Effector CD8-positive, alpha-beta T cell (primary cell): ENCODE data around the gene CTNND2.
"Not testable (repeated sequence)": the region's sequence is repeated elsewhere in the genome, so short reads cannot be mapped to it uniquely, and the experiment has no call there.

Source experiments
- DNase-seq: peaks from one replicate; lab custom pipeline; 2025; lab: John Stamatoyannopoulos, UW

Gene CTNND2

DNA sequence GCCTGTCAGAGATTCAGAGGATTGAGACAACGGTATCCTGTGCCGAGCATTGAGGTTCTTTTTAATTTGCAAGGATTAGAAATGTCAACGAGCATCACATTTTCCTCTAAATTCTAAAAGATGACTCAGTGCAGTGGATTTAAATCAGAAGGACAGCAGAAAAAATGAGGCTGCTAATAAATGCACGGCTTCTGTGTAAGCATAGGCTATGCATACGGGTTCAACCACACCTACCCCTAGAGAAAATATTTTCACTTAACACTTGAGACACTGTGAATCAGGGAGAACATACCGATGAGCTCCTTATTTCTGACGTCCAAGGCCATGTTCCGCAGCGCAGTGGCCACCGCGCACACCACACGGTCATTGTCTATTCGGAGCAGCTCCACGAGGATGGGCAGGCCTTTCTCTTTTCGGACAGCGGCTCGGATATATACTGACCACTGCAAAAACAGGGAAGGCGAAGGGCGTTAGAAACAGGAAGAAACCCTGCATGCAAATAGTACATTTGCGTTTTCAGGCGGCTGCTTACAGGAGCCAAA is 821.8 kb downstream of the CTNND2 start:
- no peak for DNase-seq

DNA sequence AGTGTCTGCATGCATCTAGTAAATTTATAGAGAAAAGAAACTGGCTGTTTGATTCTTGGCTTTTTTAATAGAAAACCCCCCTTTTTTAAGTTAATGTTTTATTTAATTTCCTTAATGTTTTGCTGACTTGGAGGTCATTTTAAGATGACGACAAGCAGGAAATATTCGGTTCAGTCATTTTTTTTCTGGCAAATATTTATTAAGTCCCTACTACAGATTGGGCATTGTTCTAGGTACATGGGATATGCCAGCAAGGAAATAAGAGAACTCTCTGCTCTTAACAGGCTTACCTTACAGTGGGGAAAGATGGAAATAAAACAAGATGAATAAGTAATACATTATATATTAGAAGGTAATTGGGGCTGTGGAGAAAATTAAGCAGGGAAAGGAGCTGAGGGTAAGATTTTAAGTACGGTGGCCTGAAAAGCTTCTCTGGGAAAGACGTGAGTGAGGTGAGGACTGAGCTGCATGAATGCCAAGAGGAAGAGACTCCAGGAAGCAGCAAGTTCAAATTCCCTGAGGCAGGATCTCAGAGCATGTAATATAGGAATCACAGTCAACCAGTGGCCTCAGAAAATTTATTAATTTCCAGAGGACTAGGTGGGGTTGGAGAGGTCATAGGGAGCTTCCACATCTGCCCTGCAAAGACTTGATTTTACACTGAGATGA is 827.2 kb downstream of the CTNND2 start:
- DNase-seq = no peak

DNA sequence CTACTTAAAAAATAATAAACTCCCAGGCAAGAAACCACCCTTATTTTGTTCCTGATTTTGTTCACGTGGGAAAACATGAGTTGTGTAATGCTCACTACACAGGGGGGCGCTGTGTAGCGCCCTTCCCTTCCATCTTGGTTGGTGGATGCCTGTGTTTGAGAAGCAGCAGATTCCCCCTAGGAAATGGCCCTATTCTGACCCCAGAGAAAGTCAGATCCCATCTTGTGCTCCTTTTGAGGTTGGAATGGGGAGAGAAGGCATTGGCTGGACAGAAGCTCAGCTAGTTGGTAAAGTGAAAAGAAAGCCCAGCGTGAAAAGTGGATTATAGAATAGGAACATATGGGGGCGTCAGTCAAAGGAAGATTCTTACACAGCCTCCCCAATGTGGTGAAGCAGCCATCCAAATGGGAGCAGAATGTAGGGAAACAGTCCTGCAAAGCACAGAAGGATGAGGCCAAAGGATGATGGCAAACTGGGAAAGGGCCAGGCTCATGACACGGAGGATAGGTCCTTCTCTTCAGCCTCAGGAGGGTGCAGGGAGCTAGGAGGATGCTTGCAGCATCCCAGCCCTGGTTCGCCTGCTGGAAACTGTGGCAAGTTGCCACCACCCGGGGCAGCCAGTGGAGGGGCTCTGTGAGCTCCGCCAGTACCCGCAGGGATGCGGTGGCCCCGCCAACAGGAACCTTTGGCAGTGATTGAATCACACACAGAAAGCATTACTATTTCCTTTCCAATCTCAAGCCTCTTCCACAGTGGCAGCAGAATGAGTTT is 829.0 kb downstream of the CTNND2 start:
- DNase-seq = no peak

DNA sequence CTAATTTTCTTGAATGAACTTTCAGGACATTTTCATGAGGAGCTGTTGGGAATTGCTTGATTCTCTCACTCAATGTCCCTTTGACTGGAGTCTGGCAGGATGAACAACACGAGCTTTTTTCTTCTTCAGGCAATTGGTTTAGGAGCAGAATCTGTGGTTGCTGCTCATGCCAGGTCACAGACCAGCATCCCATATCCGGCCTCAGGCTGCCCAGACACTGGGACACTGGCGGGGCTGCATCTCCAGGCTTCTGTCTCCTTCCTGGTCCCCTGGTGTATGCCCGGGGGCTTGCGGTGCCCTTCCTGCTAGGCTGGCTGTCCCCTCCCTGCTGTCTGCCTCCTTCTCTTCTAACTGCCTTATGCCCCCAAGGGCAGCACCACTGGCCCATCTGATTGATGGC is 831.7 kb downstream of the CTNND2 start:
- DNase-seq = no peak

DNA sequence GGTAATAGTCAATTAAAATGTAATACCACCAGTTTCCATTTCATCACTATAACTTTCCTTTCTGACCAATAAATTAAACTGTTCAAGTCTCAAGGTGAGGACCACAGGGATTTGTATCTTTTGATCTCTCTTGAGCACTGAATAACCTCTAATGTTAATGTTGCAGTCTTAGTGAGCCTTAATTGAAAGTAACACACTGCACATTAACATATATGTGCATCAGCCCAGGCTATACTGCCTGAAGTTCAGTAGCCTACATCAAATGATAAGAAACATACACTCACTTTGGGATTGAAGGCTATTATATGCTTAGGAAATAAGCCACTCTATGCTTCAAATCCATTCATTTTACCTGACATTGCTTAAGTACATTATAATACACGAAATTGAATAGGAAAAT is 832.2 kb downstream of the CTNND2 start:
- no peak for DNase-seq

DNA sequence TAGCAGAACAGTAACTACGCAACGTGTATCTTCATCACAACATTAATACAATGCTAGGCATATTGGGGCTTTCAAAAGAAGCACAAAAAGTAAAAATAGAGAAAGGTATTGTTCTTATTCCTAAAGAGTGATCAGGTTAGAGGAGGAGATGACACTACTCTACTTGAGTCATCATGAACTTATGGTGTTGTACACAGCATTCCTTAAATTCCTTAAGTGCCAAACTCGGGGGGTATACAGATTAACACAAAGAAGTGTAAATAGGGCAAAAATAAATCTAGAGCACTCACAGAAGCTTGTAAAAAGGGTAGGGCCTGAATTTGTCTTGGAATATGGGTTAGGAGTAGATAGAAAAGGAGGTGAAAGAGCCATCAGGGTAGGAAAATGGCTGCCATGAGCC is 835.2 kb downstream of the CTNND2 start:
- DNase-seq = no peak

DNA sequence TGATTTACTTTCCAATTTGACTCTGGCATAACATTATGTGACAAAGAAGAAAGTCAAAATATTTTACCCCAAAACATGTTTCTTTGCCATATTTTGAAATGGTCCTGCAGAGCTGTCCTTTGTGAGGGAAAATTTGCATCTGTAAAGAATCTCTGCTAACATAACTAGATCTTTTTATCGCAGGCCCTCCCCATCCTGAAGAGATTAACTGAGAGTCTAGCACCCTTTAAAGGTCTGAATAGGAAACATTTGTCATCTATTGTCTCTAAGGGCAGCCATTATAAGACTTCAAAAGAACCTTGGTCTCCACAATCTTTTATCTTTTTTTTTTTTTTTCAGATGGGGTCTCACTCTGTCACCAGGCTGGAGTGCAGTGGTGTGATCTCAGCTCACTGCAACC is 838.5 kb downstream of the CTNND2 start:
- DNase-seq = not testable (repeated sequence)

DNA sequence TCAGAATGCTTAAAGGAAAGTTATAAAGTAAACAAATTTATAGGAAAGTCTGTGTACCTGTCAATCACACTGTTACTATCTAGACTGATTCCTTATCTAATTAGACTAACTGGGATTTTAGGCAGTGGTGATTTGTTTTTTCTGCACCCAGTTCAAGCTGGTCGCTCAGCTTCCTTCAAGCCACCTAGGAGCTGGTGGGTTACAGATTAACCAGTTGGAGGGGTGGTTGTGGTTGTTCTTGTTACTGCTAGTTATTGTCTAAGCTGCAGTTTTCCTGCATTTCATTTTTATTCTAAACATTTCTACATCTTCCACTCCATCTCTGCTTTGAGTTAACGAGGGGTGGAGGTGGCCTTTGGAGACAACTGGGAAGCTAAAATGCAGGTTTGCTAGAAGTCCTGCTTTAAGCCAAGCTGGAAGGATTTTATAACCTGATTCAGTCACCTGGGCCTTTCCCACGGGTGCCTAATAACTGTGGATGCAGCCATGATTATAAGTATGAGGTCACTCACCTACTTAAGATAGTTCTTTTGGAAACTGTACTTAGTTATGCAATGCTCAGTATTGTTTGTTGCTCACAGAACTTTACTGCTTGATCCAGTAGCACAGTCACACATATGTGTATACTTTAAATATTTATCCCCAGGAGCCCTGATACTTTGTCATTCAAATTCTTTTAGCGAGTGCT is 839.3 kb downstream of the CTNND2 start:
- no peak for DNase-seq

DNA sequence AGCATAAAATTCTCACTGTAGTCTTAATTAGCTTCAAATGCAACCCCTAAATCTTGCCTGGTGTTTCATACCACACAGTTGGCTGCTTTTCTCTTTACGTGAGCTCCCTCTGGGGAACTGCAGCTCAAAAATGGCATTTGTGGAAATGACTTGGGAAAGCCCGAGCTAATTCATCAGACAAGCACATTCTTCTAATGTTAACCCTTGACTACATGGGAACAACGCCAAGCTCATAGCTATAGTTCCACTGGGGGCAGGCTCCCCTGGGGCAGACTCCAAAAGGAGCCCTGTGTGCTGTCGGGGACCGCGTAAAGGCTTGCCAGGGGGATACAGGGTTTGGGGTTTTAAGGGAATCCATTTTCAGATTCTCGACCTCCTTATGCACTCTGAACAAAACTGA is 841.8 kb downstream of the CTNND2 start:
- DNase-seq = no peak

DNA sequence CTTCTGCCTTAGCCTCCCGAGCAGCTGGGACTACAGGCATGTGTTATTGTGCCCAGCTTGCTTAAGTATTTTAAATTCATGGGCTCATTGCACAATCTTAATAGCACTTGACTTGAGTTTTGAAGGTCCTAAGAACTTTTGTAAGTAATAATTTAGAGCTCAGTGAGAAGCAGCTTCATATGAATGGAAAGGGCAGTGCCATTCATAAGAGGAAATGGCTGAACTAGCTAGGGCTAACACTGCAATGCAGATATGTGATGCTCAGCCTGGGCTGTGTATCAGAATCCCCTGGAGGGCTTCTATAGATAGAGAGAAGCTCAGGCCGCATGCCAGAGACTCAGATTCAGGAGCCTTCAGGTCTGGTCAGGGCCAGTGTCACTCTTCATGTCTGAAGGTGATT is 847.7 kb downstream of the CTNND2 start:
- DNase-seq = no peak

DNA sequence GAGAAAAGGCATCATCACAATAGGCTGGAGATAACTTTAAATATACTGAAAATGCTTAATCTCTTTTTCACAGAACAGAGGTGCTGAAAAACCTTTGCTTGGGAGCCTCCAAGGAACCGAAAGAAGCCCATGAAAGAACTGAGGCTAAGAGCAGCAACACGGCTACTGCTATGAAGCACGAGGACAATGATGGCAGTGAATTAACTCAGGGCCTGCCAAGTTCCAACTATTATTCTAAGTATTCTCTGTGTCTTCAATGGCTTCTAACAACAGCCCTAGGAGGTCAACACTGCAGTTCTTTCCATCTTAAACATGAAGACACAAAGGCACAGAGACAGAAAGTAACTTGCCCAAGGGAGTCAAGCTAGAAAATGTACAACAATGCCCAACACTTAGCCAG is 850.2 kb downstream of the CTNND2 start:
- DNase-seq = no peak

DNA sequence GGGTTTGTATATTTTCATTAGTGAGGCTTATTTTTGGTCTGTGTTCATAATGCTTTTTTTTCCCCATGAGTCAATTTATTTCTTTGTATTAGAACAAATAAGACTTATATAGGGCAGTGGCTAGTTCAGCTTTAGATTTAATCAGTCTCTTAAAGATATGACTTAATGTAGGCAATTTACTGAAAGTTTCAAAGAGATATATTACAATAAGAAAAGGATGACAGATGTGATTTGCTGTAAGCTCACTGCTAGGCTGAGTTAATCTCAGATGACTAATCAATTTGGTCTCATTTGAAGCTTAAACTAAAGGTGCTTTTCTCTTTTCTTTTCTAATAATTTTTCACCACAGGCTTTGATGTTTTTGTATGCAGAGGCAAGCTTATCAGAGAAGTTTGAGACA is 851.4 kb downstream of the CTNND2 start:
- no peak for DNase-seq

DNA sequence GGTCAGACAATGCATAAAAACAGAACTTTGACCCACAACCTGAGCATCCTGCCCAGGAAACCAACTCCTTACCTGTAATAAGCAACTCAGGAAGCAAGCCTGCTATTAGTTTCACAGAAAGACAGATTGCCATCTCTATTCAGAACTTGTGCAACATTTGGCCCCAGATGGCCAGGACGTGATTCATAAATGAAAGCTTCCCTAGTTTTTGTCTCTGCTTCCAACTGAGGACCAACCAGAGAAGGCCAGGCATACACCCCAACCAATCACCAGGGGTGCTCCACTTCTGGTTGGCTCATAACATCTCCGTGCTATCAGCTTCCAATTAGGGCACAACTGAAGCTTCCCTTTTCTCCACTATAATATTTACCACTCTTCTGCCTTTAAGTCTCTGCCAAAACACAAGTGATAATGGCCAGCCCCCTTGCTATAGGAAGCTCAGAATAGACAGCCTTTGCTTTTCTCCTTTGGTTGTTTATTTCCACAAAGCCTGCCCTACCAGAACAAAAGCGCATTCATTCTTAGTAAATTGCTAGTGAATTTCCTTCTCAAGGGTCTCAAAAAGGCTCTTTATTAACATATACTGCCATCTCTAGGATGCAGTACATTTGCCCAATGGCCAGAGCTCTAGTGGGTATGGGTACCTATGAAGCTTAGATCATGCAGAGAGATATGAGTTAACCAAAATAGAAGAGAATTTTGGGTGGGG is 853.5 kb downstream of the CTNND2 start:
- DNase-seq = no peak

DNA sequence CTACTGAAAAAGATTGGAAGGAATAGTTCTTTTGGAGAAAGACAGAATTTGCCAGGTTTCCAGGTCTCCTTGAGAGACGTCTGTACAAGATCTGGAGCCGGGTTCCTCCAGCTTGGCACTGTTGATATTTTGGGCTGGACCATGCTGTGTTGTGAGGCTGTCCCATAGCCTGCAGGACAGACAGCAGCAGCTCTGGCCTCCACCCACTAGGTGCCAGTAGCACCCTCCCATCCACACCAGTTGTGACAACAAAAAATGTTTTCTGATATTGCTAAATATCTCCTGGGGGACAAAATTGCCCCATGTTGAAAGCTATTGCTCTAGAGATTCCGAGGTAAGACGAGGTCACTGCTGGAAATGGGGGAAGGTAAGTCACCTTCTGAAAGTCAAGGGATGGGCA is 855.5 kb downstream of the CTNND2 start:
- no peak for DNase-seq

DNA sequence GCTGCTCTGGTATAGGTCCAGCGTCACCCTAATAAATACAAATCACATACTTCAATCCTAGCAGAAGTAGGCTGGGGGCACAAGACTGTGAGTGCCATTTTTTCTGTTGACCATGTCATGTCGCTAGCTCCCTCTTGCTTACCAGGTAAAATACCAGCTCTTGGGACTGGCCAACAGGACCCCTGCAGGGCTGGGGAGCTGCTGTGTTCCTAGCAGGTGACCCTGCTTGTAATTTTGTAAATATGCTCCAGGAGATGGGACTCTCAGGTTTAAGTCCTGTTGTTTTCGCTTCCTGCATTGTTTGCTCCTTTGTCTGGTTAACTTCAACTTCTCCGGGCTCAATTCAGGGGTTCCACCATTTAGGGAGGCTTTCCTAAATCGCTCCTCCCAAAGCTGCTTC is 856.6 kb downstream of the CTNND2 start:
- DNase-seq = no peak

DNA sequence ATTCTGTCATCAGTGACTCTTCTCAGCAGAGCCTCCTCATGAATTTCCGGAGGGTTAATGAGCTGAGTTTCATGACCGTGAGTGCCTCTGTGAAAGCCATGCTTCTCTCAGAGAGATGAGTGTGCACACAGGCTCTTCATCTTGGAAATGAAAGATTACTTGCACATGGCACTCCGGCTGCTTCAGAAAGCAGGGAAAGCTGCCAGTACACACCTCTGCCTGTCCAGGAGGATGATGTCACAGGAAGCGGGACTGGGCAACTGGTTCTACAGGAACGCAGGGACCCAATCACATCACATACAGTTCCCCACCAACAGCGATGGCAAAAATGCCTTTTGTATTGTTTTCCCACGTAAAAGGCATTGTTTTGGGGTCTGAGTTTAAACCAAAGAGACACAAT is 857.2 kb downstream of the CTNND2 start:
- DNase-seq = no peak

DNA sequence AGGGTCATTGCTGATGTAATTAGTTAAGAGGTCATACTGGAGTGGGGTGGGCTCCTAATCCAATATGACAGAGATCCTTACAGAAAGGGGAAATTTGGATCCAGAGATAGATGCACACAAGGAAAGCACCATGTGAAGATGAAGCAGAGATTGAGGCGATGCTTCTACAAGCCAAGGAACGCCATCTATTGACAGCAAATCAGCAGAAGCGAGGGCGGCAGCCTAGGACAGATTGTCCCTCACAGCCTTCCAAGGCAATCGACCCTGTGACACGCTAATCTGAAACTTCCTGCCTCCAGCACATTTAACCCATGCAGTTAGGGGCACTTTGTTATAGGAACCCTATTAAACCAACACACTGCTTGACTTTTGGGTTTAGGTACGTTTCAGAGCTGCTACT is 858.1 kb downstream of the CTNND2 start:
- no peak for DNase-seq

DNA sequence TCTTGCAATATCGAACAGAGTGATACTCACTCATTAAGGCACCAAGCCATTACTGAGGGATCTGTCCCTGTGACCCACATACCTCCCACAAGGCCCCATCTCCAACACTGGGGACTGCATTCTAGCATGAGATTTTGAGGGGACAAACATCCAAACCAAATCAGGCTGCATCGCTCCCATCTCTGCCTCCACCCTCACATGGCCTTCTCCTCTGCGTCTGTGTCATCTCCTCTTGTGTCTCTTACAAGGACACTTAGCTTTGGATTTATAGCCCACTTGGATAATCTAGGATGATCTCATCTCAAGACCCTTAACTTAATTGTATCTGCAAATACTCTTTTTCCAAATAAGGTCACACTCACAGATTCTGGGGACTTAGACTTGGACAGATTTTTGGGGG is 858.8 kb downstream of the CTNND2 start:
- DNase-seq = no peak

DNA sequence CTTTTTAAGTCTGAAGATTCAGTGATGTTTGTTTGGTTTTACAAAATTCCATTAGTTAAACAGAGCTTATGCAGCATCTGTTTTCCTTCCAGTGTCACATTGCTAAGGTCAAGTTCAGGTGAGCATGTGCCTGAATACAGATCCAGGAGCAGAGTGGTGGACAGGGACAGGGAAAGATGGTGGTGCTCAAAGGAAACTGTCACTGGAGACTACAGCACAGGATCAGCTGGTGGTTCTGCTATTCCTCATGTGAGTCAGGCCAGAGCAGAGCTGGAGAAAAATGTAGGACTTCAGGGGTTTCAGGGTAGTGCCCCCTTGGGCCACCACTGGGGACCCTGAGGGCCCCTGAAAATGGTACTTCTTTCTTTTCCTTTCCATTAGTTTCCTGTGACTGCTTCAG is 859.7 kb downstream of the CTNND2 start:
- no peak for DNase-seq

DNA sequence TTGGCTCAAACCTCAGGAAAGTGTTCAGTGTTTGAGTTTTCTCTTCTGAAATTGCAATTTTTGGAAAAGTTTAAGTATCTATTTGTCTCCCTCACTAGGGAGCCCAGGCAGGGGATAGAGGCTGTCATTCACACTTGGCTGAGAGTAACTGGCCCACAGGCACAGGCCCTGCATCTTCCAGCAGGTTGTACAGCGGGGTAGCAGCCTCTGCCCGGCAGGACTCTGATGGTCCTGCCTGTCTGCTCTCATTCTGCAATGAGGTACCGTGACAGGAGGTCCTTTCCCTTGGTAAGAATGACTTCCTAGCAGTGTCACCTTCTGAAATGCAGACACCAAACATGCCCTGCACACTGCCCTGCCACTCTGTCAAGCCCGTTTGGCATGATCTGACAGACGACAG is 860.4 kb downstream of the CTNND2 start:
- DNase-seq = no peak

DNA sequence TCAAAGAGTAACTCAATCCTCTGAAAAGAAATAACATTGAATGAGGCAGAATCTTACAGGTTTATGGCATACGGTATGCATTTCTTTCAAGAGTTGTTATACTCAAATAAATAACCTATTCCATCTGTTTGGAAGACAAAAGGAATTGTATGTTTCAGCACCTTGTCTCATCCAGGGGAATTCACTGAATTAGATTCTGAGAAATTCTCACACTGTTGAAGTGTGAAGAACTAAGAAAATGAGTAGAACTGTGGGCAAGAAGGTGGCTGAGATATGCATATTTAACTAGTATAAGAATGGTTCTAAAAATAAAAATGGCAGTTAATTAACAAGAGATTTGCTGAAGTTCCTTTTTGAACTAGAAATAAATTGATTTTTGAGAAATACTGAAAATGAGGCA is 863.9 kb downstream of the CTNND2 start:
- DNase-seq = no peak

DNA sequence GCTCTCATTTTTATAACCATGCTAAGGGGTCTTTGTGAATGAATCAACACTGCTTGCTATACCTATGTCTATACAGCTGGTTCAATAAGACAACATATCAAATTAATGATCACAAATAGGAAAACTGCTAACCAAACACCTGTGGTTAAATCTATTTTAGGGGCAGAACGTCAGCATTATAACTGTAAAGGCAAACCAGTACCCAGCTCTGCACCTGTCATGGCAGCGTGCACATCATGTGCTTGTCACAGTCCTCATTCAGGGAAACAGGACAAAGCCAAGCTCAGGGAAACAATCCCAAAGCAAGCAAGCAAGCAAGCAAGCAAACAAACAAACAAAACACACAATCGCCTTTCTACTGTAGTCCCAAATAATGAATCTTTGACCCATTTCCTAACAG is 865.5 kb downstream of the CTNND2 start:
- DNase-seq = no peak
